ENCODE measurements around the gene PHACTR3. TPM values are rescaled to one million over a fixed set of nuclear protein-coding genes. Genes with fewer than 3 reads are reported as not detected.

The PHACTR3 gene
- total and polyA plus RNA-seq, 2 experiments from 2014 or later: 0.45 to 0.61 TPM

DNA sequence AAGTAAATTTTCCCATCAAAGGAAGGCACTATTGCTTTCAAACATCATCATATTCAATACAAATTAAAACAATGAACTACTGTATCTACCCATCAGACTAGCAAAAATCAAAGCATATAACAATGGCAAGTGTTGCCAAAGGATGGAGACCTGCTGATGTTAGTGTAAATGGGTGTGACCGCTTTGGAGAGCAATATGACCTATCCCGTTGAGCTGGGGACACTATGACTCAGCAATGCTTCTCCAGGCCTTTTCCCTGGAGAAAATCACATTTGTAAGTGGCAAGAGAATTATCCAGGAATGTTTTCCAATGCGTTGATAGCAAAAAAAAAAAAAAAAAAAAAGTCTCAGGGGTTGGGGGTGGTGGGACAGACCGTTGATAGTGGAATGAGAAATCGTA, 46.1 kb downstream of the PHACTR3 start (continued):
- TF ChIP-seq, protein P1, sequence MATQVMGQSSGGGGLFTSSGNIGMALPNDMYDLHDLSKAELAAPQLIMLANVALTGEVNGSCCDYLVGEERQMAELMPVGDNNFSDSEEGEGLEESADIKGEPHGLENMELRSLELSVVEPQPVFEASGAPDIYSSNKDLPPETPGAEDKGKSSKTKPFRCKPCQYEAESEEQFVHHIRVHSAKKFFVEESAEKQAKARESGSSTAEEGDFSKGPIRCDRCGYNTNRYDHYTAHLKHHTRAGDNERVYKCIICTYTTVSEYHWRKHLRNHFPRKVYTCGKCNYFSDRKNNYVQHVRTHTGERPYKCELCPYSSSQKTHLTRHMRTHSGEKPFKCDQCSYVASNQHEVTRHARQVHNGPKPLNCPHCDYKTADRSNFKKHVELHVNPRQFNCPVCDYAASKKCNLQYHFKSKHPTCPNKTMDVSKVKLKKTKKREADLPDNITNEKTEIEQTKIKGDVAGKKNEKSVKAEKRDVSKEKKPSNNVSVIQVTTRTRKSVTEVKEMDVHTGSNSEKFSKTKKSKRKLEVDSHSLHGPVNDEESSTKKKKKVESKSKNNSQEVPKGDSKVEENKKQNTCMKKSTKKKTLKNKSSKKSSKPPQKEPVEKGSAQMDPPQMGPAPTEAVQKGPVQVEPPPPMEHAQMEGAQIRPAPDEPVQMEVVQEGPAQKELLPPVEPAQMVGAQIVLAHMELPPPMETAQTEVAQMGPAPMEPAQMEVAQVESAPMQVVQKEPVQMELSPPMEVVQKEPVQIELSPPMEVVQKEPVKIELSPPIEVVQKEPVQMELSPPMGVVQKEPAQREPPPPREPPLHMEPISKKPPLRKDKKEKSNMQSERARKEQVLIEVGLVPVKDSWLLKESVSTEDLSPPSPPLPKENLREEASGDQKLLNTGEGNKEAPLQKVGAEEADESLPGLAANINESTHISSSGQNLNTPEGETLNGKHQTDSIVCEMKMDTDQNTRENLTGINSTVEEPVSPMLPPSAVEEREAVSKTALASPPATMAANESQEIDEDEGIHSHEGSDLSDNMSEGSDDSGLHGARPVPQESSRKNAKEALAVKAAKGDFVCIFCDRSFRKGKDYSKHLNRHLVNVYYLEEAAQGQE (IDR thresholded peaks at IDR 0.05; ENCODE audit: unreplicated experiment): no peak
- TF ChIP-seq POLR2AphosphoS5 (IDR thresholded peaks at IDR 0.05; ENCODE audit: low read depth): no peak

- Mint-ChIP-seq H3K36me3 (ENCODE audit: low read depth) (peaks cover 8% of the 10 kb centered on the region; the same call in 1 of the 3 replicates), H3K4me1 (no peaks in the 10 kb centered on the region), H3K27ac (no peak overlapping the region), H3K9me3 (peaks cover 22% of the 10 kb centered on the region), H3K27me3 (ENCODE audit: insufficient read depth, low read depth, poor library complexity) (peaks cover 4% of the 10 kb centered on the region), H3K4me3 (no peak overlapping the region)
- DNase-seq (ENCODE audit: low spot score) (no peak), ATAC-seq (no peak)
- Histone ChIP-seq H3K4me1 (ENCODE audit: insufficient read depth) (no peaks in the 10 kb centered on the region), H3F3A (replicated peaks; ENCODE audit: low read depth) (no peaks in the 10 kb centered on the region), H3K4me3 (no peak overlapping the region), H3K79me2 (replicated peaks; ENCODE audit: insufficient read depth) (no peaks in the 10 kb centered on the region), H4K20me1 (replicated peaks; ENCODE audit: insufficient read depth) (no peaks in the 10 kb centered on the region), H3K27me3 (ENCODE audit: insufficient read depth) (no peaks in the 10 kb centered on the region), H3K36me3 (ENCODE audit: insufficient read depth) (no peaks in the 10 kb centered on the region), H3K4me2 (no peak overlapping the region), H3K27ac (ENCODE audit: low read depth) (no peak overlapping the region), H2AFZ (no peak overlapping the region), H3K9me2 (ENCODE audit: insufficient read depth) (no peaks in the 10 kb centered on the region)
- TF ChIP-seq STAT1 (IDR thresholded peaks at IDR 0.05; ENCODE audit: unreplicated experiment): no peak
- TF ChIP-seq POLR2AphosphoS5 (IDR thresholded peaks at IDR 0.05; ENCODE audit: low read depth): no peak
- TF ChIP-seq ZNF114 (CRISPR knock-in tag; IDR thresholded peaks at IDR 0.05): no peak
- TF ChIP-seq ZNF331 (CRISPR knock-in tag; IDR thresholded peaks at IDR 0.05; ENCODE audit: low read depth): no peak
- TF ChIP-seq, protein P1 (IDR thresholded peaks at IDR 0.05; ENCODE audit: unreplicated experiment): no peak
- TF ChIP-seq NANOG (IDR thresholded peaks at IDR 0.05; ENCODE audit: borderline replicate concordance): no peak
- TF ChIP-seq EZH2 (IDR thresholded peaks at IDR 0.05; ENCODE audit: low read depth, unreplicated experiment): no peak
- no peak for TF ChIP-seq ETS1 (IDR thresholded peaks at IDR 0.05)
- no peak for TF ChIP-seq EZH2phosphoT487 (IDR thresholded peaks at IDR 0.05; ENCODE audit: unreplicated experiment)
- no peak for TF ChIP-seq CTCF (conservative IDR thresholded peaks at IDR 0.05; ENCODE audit: low read depth in 2 of 2)
Measured at GRCh38 chr20:59652381-59652780, 48.0 kb downstream of the PHACTR3 start.
